CD4-positive, alpha-beta memory T cell (primary cell): ENCODE data around the gene DEGS1. TPM values are rescaled to one million over a fixed set of nuclear protein-coding genes. Genes with fewer than 3 reads are reported as not detected.
A peak's percentile ranks its signal among the peaks of the same experiment; 100 is the strongest.

Source experiments
- CTCF ChIA-PET: fragments of 350-600 bp; sonication (Branson Sonifier 250); formaldehyde crosslinking; loops from one replicate; lab custom pipeline; 2021; ENCODE audit warnings: inconsistent platforms; ENCODE audit not compliant: partially characterized antibody; lab: Charles Lee
- POLR2A ChIA-PET: fragments of 350-600 bp; sonication (Branson Sonifier 250); formaldehyde crosslinking; loops from one replicate; lab custom pipeline; 2021; ENCODE audit not compliant: partially characterized antibody; lab: Charles Lee
- DNase-seq, 5 donors: peaks; one replicate each; pipeline versions ENCODE4 v3.0.0 to v3.0.0-alpha.2; 2020 to 2022; ENCODE audit warnings: mixed read lengths in 1 of 5
- H3K27ac ChIP-seq: one replicate; pipeline ENCODE4 v1.7.0; 2013; ENCODE audit warnings: low read depth, low read length
- H3K27me3 ChIP-seq: 2 replicates; pipeline ENCODE4 v1.7.0; 2013; ENCODE audit warnings: mild to moderate bottlenecking, low read length, moderate library complexity; ENCODE audit not compliant: insufficient read depth
- H3K36me3 ChIP-seq: 2 replicates; pipeline ENCODE4 v1.7.0; 2013; ENCODE audit warnings: mild to moderate bottlenecking, low read length, moderate library complexity; ENCODE audit not compliant: insufficient read depth
- H3K4me1 ChIP-seq: 2 replicates; pipeline ENCODE4 v1.7.0; 2013; ENCODE audit warnings: mild to moderate bottlenecking, low read length, moderate library complexity; ENCODE audit not compliant: insufficient read depth
- H3K4me3 ChIP-seq, 2 donors: one replicate each; pipeline ENCODE4 v1.7.0; 2013; ENCODE audit warnings: low read length in 2 of 2, mild to moderate bottlenecking in 1 of 2
- H3K9me3 ChIP-seq, 2 donors: one replicate each; pipeline ENCODE4 v1.7.0; 2013; ENCODE audit warnings: low read length in 2 of 2, control low read depth in 1 of 2; ENCODE audit not compliant: control insufficient read depth in 1 of 2
- H3K27ac Mint-ChIP-seq, 7 donors: one replicate each; pipeline ENCODE4 v1.8.0; 2020 to 2021; ENCODE audit warnings: mixed read lengths in 7 of 7, mild to moderate bottlenecking in 6 of 7, inconsistent platforms in 3 of 7, moderate library complexity in 3 of 7
- H3K27me3 Mint-ChIP-seq, 2 donors: one replicate each; pipeline ENCODE4 v1.8.0; 2020 to 2021; ENCODE audit warnings: mixed read lengths in 2 of 2
- H3K36me3 Mint-ChIP-seq, 2 donors: one replicate each; pipeline ENCODE4 v1.8.0; 2020 to 2021; ENCODE audit warnings: mixed read lengths in 2 of 2, inconsistent platforms in 1 of 2, mild to moderate bottlenecking in 1 of 2
- H3K4me1 Mint-ChIP-seq, 4 donors: one replicate each; pipeline ENCODE4 v1.8.0; 2020 to 2021; ENCODE audit warnings: mixed read lengths in 4 of 4, mild to moderate bottlenecking in 1 of 4
- H3K4me3 Mint-ChIP-seq, 8 donors: one replicate each; pipeline ENCODE4 v1.8.0; 2020 to 2021; ENCODE audit warnings: mixed read lengths in 8 of 8, mild to moderate bottlenecking in 7 of 8, moderate library complexity in 6 of 8, inconsistent platforms in 3 of 8
- H3K9me3 Mint-ChIP-seq, 8 donors: one replicate each; pipeline ENCODE4 v1.8.0; 2020 to 2021; ENCODE audit warnings: mixed read lengths in 8 of 8, mild to moderate bottlenecking in 5 of 8, inconsistent platforms in 3 of 8, moderate library complexity in 1 of 8
- intact Hi-C: fragments of 100-400 bp; cut with micrococcal nuclease; formaldehyde crosslinking; loops from one replicate; pipeline ENCODE4 v1.15.1; 2023
- polyA plus RNA-seq, 2 donors: library from polyadenylated mRNA; unstranded; fragments of 300-500 nt; fragmentation: Illumina TruSeq; gene quantifications; one replicate each; pipeline ENCODE4 v1.2.3, GENCODE V29; 2021
- total RNA-seq, 2 experiments: library from RNA; stranded (reverse); gene quantifications; one replicate each; pipeline ENCODE4 v1.2.3, GENCODE V29; 2021

The DEGS1 gene
- total and polyA plus RNA-seq, 4 experiments from 2014 or later, result 58.5 to 137 (median 96.6) TPM

DNA sequence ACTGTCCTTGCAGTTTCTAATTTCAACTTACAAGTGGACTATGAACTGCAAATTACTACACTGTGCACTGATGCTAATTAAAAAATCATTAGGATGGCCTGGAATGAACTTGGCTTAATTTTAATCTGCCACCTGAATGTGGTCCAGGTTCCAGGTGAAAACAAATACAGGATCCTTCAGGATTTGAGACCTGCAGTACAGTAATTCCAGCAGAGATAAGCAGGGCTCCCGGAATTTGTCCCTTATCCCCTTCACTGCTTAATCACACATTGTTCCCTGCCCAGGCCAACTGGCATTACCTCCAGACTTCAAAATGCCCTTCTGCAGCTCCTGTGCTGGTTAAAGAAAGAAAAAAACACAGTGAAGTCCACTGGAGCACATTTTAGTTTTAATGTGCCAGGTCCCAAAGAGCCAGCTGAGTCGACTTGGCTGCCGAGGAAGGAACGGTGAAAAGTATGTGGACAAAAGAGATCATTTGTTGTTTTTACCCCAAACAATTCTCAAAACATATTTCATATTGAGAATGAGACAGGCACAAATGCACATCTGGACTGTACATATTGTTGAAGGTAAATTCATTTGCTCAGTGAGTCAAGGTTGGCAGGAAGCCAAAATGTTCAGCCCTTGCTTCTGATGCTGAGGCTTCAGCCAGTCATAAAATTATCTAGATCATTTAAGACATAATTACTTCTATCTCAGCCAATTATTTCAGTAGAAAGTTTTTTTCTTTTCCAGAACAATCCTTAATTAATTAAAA is 28.3 kb downstream of the DEGS1 start:
- Histone ChIP-seq H3K36me3 (no peaks in the 10 kb centered on the region), H3K4me1 (no peaks in the 10 kb centered on the region), H3K27me3 (no peaks in the 10 kb centered on the region), H3K4me3 (no peak overlapping the region), H3K9me3 (no peaks in the 10 kb centered on the region), H3K27ac (no peak overlapping the region)
- intact Hi-C loops, result no loop called here
- Mint-ChIP-seq H3K36me3 (no peaks in the 10 kb centered on the region), H3K27me3 (no peaks in the 10 kb centered on the region), H3K4me1 (no peaks in the 10 kb centered on the region), H3K9me3 (peaks cover 0 to 2% (median 0%) of the 10 kb centered on the region in 8 donors), H3K4me3 (no peak overlapping the region), H3K27ac (no peak overlapping the region)
- no peak for DNase-seq
- ChIA-PET CTCF (interaction anchor here (0.9 kb wide), 1 partner anchor 42 kb away, joined by 3 read pairs; no protein-coding TSS in a partner anchor), POLR2A (no interaction called here)

DNA sequence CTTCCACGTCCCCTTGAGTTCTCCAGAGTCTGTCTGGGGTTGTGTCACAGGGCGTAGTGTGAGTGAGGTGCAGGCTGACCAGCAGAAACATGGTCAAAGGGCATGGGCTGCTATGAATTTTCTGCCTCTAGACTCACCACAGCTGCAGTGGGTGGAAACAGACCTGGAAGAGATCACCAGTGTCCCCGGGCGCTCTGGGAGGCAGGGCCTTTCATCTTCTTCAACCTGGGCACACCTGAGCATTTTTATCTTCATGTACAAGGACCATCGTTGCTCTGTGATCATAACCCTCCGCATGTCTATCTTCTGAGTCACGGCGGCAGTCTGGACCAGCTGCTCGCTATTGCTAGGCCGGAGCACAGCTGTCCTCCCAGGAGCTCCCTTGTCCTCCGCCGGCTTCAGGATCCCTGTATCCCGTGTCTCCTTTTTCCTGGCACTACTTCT is 29.6 kb downstream of the DEGS1 start:
- Mint-ChIP-seq H3K4me1 (no peaks in the 10 kb centered on the region), H3K27ac (no peak overlapping the region), H3K9me3 (peaks cover 0 to 2% (median 0%) of the 10 kb centered on the region in 8 donors), H3K27me3 (no peaks in the 10 kb centered on the region), H3K4me3 (no peak overlapping the region), H3K36me3 (no peaks in the 10 kb centered on the region)
- H3K27ac ChIP-seq, result no peak overlapping the region
- H3K9me3 ChIP-seq, result no peaks in the 10 kb centered on the region
- intact Hi-C loops, result no loop called here
- ChIA-PET CTCF (no interaction called here), POLR2A (no interaction called here)
- H3K27me3 ChIP-seq, result no peaks in the 10 kb centered on the region
- DNase-seq, result no peak
- H3K36me3 ChIP-seq, result no peaks in the 10 kb centered on the region
- H3K4me1 ChIP-seq, result no peaks in the 10 kb centered on the region
- H3K4me3 ChIP-seq, result no peak overlapping the region

DNA sequence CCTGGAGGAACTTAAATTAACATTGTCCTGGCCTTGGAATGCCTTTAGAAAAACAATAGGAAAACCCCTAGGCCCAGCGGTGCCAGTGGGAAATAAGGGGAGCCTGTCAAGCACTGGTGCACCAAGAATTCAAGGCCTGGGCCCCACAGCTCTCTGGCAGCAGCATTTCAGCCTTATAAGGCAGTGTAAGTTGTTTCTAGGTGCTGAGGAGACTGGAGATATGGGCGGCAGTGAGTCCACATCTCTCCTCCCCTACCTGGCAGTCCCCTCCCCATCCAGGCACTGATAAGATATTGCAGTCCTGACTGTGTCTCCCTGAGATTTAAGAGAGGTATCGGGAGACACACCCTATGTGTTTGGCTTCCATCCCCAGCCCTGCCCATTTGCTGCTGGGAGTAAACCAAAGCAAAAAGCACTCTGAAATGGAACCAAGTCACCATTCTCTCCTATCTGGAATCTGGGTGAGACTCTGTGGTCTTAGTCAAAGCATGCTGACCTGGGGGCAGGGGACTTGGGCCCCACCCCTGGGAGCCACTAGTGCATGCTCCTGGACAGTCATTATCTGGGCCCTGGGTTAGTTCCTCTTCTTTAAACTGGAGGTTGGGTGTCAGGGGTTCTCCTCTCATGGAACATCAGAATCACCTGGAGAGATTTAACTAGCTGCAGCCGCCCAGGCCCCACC is 30.5 kb downstream of the DEGS1 start:
- peak overlapping the region in 2 of 7 donors; percentile 12 to 43 for H3K27ac Mint-ChIP-seq

DNA sequence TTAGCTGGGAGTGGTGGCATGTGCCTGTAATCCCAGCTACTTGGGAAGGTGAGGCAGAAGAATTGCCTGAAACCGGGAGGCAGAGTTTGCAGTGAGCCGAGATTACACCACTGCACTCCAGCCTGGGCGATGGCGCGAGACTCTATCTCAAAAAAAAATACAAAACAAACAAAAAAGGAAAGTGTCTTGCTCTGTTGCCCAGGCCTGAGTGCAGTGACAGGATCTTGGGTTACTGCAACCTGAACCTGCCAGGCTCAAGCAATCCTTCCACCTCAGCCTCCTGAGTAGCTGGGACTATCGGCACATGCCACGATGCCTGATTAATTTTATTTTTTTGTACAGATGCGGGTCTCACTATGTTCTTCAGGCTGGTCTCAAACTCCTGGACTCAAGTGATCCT is 33.3 kb downstream of the DEGS1 start:
- CTCF ChIA-PET, result no interaction called here
- Mint-ChIP-seq H3K36me3 (no peaks in the 10 kb centered on the region), H3K4me3 (no peak overlapping the region), H3K9me3 (peaks cover 0 to 2% (median 0%) of the 10 kb centered on the region in 8 donors), H3K27ac (no peak overlapping the region), H3K27me3 (no peaks in the 10 kb centered on the region), H3K4me1 (peaks cover 0 to 2% (median 0%) of the 10 kb centered on the region in 4 donors)
- H3K4me1 ChIP-seq, result no peaks in the 10 kb centered on the region
- H3K9me3 ChIP-seq, result no peaks in the 10 kb centered on the region
- POLR2A ChIA-PET, result no interaction called here
- H3K27me3 ChIP-seq, result no peaks in the 10 kb centered on the region
- no peak overlapping the region for H3K27ac ChIP-seq
- H3K4me3 ChIP-seq, result no peak overlapping the region
- H3K36me3 ChIP-seq, result no peaks in the 10 kb centered on the region
- intact Hi-C loops, result no loop called here
- DNase-seq, result no peak

More for the DNA sequence above, 30.5 kb downstream of the DEGS1 start:
- intact Hi-C loops, result no loop called here
- Histone ChIP-seq H3K36me3 (no peaks in the 10 kb centered on the region), H3K9me3 (no peaks in the 10 kb centered on the region), H3K4me1 (no peaks in the 10 kb centered on the region), H3K27ac (no peak overlapping the region), H3K27me3 (no peaks in the 10 kb centered on the region), H3K4me3 (no peak overlapping the region)
- ChIA-PET POLR2A (no interaction called here), CTCF (no interaction called here)
- H3K9me3 Mint-ChIP-seq, result peaks cover 0 to 2% (median 0%) of the 10 kb centered on the region in 8 donors
- no peak for DNase-seq
- no peaks in the 10 kb centered on the region for H3K4me1 Mint-ChIP-seq
- no peaks in the 10 kb centered on the region for H3K36me3 Mint-ChIP-seq
- H3K4me3 Mint-ChIP-seq, result no peak overlapping the region
- no peaks in the 10 kb centered on the region for H3K27me3 Mint-ChIP-seq

DNA sequence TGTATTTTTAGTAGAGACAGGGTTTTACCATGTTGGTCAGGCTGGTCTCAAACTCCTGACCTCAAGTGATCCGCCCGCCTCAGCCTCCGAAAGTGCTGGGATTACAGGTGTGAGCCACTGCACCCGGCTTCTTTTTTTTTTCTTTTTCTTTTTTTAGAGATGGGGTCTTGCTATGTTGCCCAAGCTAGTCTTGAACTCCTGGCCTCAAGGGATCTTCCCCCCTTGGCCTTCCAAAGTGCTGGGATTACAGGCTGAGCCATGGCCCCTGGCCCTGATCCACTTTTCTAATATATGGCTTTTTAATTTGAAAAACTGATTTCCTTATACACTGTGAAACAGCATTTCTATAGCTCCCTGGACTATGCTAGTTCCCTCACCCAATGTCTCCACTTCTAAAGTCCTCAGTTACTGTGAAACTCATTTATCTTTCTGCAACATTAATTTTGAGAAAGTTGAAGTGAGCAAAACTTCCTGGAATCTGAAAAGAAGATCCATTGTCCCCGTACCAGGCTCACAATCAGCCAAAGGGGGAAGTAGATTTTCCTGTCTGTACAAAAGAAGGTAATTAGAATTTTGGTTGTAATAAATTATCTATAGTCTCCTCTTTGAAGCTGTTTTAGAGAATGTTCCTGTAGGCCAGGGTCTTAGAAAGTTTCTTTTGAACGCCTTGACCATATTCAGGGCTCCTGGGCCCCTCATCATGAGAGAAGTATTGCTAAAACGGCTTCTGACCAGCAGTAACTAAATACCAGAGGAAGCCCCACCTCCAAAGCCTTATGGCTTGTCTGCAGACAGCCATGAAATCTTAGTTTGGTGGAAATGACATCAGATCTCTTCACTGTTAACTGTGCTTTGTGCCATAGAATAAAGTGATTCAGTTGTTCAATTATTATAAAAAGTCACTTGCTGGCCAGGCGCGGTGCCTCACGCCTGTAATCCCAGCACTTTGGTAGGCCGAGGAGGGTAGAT is 34.9 kb downstream of the DEGS1 start:
- Histone ChIP-seq H3K4me1 (no peaks in the 10 kb centered on the region), H3K27me3 (no peaks in the 10 kb centered on the region), H3K9me3 (no peaks in the 10 kb centered on the region), H3K36me3 (no peaks in the 10 kb centered on the region), H3K4me3 (no peak overlapping the region), H3K27ac (no peak overlapping the region)
- no peaks in the 10 kb centered on the region for H3K36me3 Mint-ChIP-seq
- POLR2A ChIA-PET, result no interaction called here
- peaks cover 0 to 2% (median 0%) of the 10 kb centered on the region in 4 donors for H3K4me1 Mint-ChIP-seq
- no peaks in the 10 kb centered on the region for H3K27me3 Mint-ChIP-seq
- intact Hi-C loops, result no loop called here
- no peak for DNase-seq
- H3K4me3 Mint-ChIP-seq, result no peak overlapping the region
- H3K9me3 Mint-ChIP-seq, result peaks cover 0 to 2% (median 0%) of the 10 kb centered on the region in 8 donors
- H3K27ac Mint-ChIP-seq, result peak overlapping the region in 1 of 7 donors; percentile 23
- CTCF ChIA-PET, result no interaction called here

DNA sequence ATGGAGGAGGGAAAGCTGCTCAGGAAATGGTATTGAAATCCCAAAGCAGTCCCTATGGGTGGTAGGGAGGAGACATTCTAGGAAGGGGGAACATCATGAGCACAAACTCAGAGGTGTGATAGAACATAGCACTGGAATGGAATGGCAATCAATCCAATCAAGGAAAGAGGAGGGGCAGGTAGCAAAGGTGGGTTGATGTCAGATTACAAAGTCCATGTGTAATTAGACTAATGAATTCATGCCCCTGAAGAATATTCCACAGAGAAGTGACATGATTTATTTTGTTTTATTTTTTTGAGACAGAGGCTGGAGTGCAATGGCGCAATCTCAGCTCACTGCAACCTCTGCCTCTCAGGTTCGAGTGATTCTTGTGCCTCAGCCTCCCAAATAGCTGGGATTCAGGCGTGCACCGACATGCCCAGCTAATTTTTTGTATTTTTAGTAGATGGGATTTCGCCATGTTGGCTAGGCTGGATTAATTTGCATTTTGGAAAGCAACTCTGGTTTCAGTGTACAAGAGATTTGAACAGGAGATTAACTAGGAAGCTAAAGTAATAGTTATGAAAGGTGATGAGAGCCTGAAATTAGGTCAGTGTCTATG is 36.1 kb downstream of the DEGS1 start:
- no peak overlapping the region for H3K4me3 Mint-ChIP-seq
- Histone ChIP-seq H3K4me1 (no peaks in the 10 kb centered on the region), H3K27ac (no peak overlapping the region), H3K27me3 (no peaks in the 10 kb centered on the region), H3K4me3 (no peak overlapping the region), H3K36me3 (no peaks in the 10 kb centered on the region), H3K9me3 (no peaks in the 10 kb centered on the region)
- H3K9me3 Mint-ChIP-seq, result no peaks in the 10 kb centered on the region
- DNase-seq, result no peak
- POLR2A ChIA-PET, result no interaction called here
- no peaks in the 10 kb centered on the region for H3K36me3 Mint-ChIP-seq
- H3K4me1 Mint-ChIP-seq, result peaks cover 0 to 2% (median 0%) of the 10 kb centered on the region in 4 donors
- H3K27ac Mint-ChIP-seq, result peak overlapping the region in 3 of 7 donors; percentile 51 to 61 (median 53)
- intact Hi-C loops, result no loop called here
- CTCF ChIA-PET, result no interaction called here
- no peaks in the 10 kb centered on the region for H3K27me3 Mint-ChIP-seq
